NB4 (cell line): Measurements from ENCODE around the gene CUL9.

Source experiments
- CTCF ChIP-seq: IDR thresholded peaks from one replicate; pipeline ENCODE4 v1.5.1; 2012; ENCODE audit warnings: low read depth, low read length
- MAX ChIP-seq: IDR thresholded peaks from 2 replicates; pipeline ENCODE4 v1.6.1; 2011; ENCODE audit warnings: low read depth, low read length
- POLR2A ChIP-seq: IDR thresholded peaks from 2 replicates; pipeline ENCODE4 v1.6.1; 2011; ENCODE audit warnings: mild to moderate bottlenecking; ENCODE audit not compliant: insufficient read length; ENCODE audit errors: extremely low read depth

GRCh38 chr6:43203029-43203717, 21.2 kb downstream of the CUL9 start:
- TF ChIP-seq POLR2A, result no peak
- TF ChIP-seq CTCF, result no peak
- no peak for TF ChIP-seq MAX
